Panc1 (cell line): Measurements from ENCODE around the gene GNAZ. TPM values are rescaled to one million over a fixed set of nuclear protein-coding genes. Genes with fewer than 3 reads are reported as not detected.

ENCODE experiments used
- ATAC-seq: fragments of 200-7000 bp; cut with Tn5 transposase; 2 replicates; pipeline ENCODE4 v1.9.1; 2020; ENCODE audit warnings: mild to moderate bottlenecking, moderate library complexity
- BruUV-seq: library from RNA; stranded (reverse); fragments of 400-500 nt; replicated peaks from 2 replicates; lab custom pipeline; 2021; lab: Mats Ljungman, UMichigan
- CTCF ChIA-PET: fragments of 300-600 bp; sonication (Branson Sonifier 250); formaldehyde crosslinking; loops from one replicate; lab custom pipeline; 2022; ENCODE audit warnings: antibody characterized with exemption; lab: Charles Lee
- POLR2A ChIA-PET: fragments of 300-600 bp; sonication (Branson Sonifier 250); formaldehyde crosslinking; loops from one replicate; lab custom pipeline; 2022; ENCODE audit warnings: antibody characterized with exemption; lab: Charles Lee
- DNase-seq: peaks from one replicate; pipeline ENCODE4 v3.0.0-alpha.2; 2010; ENCODE audit warnings: low read depth, low spot score
- H3K27ac ChIP-seq: 2 replicates; pipeline ENCODE4 v1.5.1; 2011; ENCODE audit warnings: mild to moderate bottlenecking, low read length, inconsistent platforms
- H3K27me3 ChIP-seq: fragments of 200-500 bp; sonication (Bioruptor generic); 2 replicates; pipeline ENCODE4 v1.6.0; 2014; ENCODE audit warnings: low read length, inconsistent platforms; ENCODE audit not compliant: control insufficient read depth, insufficient read depth
- H3K36me3 ChIP-seq: fragments of 200-500 bp; sonication (Bioruptor generic); 2 replicates; pipeline ENCODE4 v1.5.1; 2014; ENCODE audit warnings: inconsistent platforms, mild to moderate bottlenecking, low read length, moderate library complexity; ENCODE audit not compliant: control insufficient read depth, insufficient read depth
- H3K4me1 ChIP-seq: 2 replicates; pipeline ENCODE4 v1.5.1; 2011; ENCODE audit warnings: inconsistent platforms, mild to moderate bottlenecking, low read length, moderate library complexity; ENCODE audit not compliant: control insufficient read depth, insufficient read depth
- H3K4me3 ChIP-seq, 2 experiments: 2 replicates each; pipeline ENCODE4 v1.5.1; 2011 to 2012; ENCODE audit warnings: low read depth in 2 of 2, low read length in 2 of 2, mild to moderate bottlenecking in 2 of 2, inconsistent platforms in 1 of 2, moderate library complexity in 1 of 2
- H3K9me3 ChIP-seq: fragments of 200-500 bp; sonication (Bioruptor generic); 2 replicates; pipeline ENCODE4 v1.5.1; 2014; ENCODE audit warnings: low read depth, mild to moderate bottlenecking, inconsistent platforms, low read length, moderate library complexity; ENCODE audit not compliant: control insufficient read depth, insufficient read depth
- CTCF ChIP-seq: fragments of 450-650 bp; IDR thresholded peaks from 2 replicates; pipeline ENCODE4 v1.5.1; 2017; ENCODE audit warnings: mild to moderate bottlenecking
- POLR2AphosphoS5 ChIP-seq: IDR thresholded peaks from 2 replicates; pipeline ENCODE4 v1.6.1; 2012; ENCODE audit warnings: mild to moderate bottlenecking, low read depth, low read length, moderate library complexity
- REST ChIP-seq, 2 experiments: IDR thresholded peaks; 2 replicates each; pipeline ENCODE4 v1.6.1; 2011 to 2012; ENCODE audit warnings: low read depth in 2 of 2, control low read depth in 1 of 2, low read length in 1 of 2, mild to moderate bottlenecking in 1 of 2, moderate library complexity in 1 of 2; ENCODE audit not compliant: insufficient read depth in 1 of 2
- SIN3A ChIP-seq: IDR thresholded peaks from 2 replicates; pipeline ENCODE4 v1.6.1; 2012; ENCODE audit warnings: low read depth, mild to moderate bottlenecking, low read length, moderate library complexity, borderline replicate concordance; ENCODE audit not compliant: insufficient read depth
- TCF7L2 ChIP-seq: IDR thresholded peaks from 2 replicates; pipeline ENCODE4 v1.6.1; 2011; ENCODE audit warnings: mild to moderate bottlenecking, low read depth, low read length, inconsistent platforms
- in situ Hi-C: cut with HindIII; loops from 2 replicates; pipeline ENCODE4 v1.10.0; 2016; ENCODE audit warnings: low sequenced_read_pairs, low pct_unique_long_range_greater_than_20kb
- intact Hi-C: fragments of 100-400 bp; cut with micrococcal nuclease; formaldehyde crosslinking; loops from one replicate; pipeline ENCODE4 v1.10.0; 2022; ENCODE audit not compliant: unreplicated experiment
- total RNA-seq: library from RNA; stranded (reverse); gene quantifications from one replicate; pipeline ENCODE4 v1.2.1, GENCODE V29; 2021; ENCODE audit not compliant: unreplicated experiment

GNAZ gene
- total RNA-seq, 1 experiment from 2014 or later = 11.9 TPM

GRCh38 chr22:23061471-23062280 lies 8.6 kb upstream of the GNAZ start:
- Histone ChIP-seq H3K36me3 (no peaks in the 10 kb centered on the region), H3K27ac (no peak overlapping the region), H3K9me3 (no peaks in the 10 kb centered on the region), H3K4me1 (no peaks in the 10 kb centered on the region), H3K4me3 (no peak overlapping the region), H3K27me3 (no peaks in the 10 kb centered on the region)
- intact Hi-C loops (no loop called here), in situ Hi-C loops (no loop called here)
- DNase-seq (no peak), ATAC-seq (no peak)
- no TSS peak for BruUV-seq
- TF ChIP-seq SIN3A (no peak), REST (IDR thresholded peaks at IDR 0.05; ENCODE audit: insufficient read depth in 1 of 2, low read depth in 2 of 2, low read length in 1 of 2) (no peak), CTCF (no peak), TCF7L2 (no peak), POLR2AphosphoS5 (no peak)
- ChIA-PET POLR2A (no interaction called here), CTCF (no interaction called here)

DNA sequence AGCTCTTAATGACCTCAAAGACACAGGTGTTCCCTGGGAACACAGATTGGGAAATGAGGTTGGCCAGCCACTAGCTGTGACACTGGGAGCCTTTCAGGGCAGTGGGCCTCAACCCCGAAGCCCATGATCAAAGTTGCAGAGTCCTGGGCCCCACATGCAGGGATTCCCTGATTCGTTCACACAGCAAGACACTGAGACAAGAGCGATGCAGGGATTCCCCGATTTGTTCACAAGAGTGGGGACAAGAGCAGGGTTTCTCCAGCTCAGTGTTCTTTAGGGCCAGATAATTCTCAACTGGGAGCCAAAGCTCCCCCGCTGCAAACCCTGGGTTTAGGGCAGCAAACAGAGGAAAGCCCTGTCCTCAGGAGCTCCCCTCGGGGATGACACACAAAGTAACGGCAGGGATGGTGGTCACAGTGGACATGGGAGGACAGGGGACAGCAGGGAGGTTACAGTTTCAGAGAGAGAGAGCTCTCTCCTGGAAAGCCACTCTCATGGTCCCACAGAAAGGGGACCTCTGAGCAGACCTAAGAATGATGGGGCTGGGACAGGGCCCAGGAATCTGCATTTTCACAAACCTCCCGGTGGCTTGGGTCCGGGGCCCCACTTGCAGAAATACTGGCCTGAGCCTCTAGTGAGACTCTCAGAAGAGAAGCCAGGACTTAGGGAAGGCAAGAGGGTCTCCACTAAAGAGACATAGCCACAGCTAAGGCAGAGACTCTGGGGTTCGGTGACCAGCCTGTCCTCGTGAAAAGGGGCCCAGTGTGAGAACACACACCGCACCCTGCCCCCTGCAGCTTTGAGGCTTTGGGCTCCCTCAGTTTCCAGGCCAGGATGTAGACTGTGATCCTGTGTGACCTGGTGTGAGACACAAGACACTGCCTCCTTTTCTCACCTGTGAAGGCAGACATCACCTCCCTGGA lies 7.4 kb upstream of the GNAZ start:
- Histone ChIP-seq H3K4me3 (no peak overlapping the region), H3K4me1 (no peaks in the 10 kb centered on the region), H3K27me3 (no peaks in the 10 kb centered on the region), H3K36me3 (no peaks in the 10 kb centered on the region), H3K27ac (no peak overlapping the region), H3K9me3 (no peaks in the 10 kb centered on the region)
- TF ChIP-seq REST (IDR thresholded peaks at IDR 0.05; ENCODE audit: insufficient read depth in 1 of 2, low read depth in 2 of 2, low read length in 1 of 2) (no peak), POLR2AphosphoS5 (no peak), SIN3A (no peak), CTCF (no peak), TCF7L2 (no peak)
- DNase-seq (no peak), ATAC-seq (no peak)
- no TSS peak for BruUV-seq
- intact Hi-C loops = no loop called here
- ChIA-PET POLR2A (no interaction called here), CTCF (no interaction called here)
- in situ Hi-C loops = no loop called here
